RWPE2 (cell line): ENCODE measurements around the gene TNKS1BP1.

Experiments used
- ATAC-seq: fragments of 200-7000 bp; cut with Tn5 transposase; 3 replicates; pipeline ENCODE4 v1.9.1; 2021; ENCODE audit warnings: low read depth
- DNase-seq: peaks from one replicate; pipeline ENCODE4 v3.0.0-alpha.2; 2020; ENCODE audit warnings: low spot score
- H3K27ac ChIP-seq: fragments of 450-650 bp; 2 replicates; pipeline ENCODE4 v1.5.1; 2017; ENCODE audit warnings: mild to moderate bottlenecking; ENCODE audit not compliant: poor library complexity, severe bottlenecking
- H3K27me3 ChIP-seq: fragments of 250-450 bp; sonication (Bioruptor Pico); 2 replicates; pipeline ENCODE4 v1.5.1; 2021; ENCODE audit warnings: mild to moderate bottlenecking, moderate library complexity; ENCODE audit not compliant: insufficient read depth, poor library complexity, severe bottlenecking
- H3K36me3 ChIP-seq: fragments of 250-450 bp; sonication (Bioruptor Pico); 2 replicates; pipeline ENCODE4 v1.5.1; 2020; ENCODE audit warnings: low read depth, mild to moderate bottlenecking, moderate library complexity
- H3K4me1 ChIP-seq: fragments of 250-450 bp; sonication (Bioruptor Pico); 2 replicates; pipeline ENCODE4 v1.5.1; 2021; ENCODE audit warnings: mild to moderate bottlenecking, moderate library complexity; ENCODE audit not compliant: insufficient read depth, poor library complexity, severe bottlenecking
- H3K4me3 ChIP-seq: fragments of 250-450 bp; sonication (Bioruptor Pico); 2 replicates; pipeline ENCODE4 v1.5.1; 2021; ENCODE audit warnings: mild to moderate bottlenecking, moderate library complexity; ENCODE audit not compliant: severe bottlenecking
- H3K9me3 ChIP-seq: fragments of 250-450 bp; sonication (Bioruptor Pico); 2 replicates; pipeline ENCODE4 v1.5.1; 2021; ENCODE audit warnings: mild to moderate bottlenecking, moderate library complexity; ENCODE audit not compliant: severe bottlenecking
- CTCF ChIP-seq: fragments of 450-650 bp; IDR thresholded peaks from one replicate; pipeline ENCODE4 v1.5.1; 2017; ENCODE audit warnings: mild to moderate bottlenecking, moderate library complexity; ENCODE audit not compliant: poor library complexity, severe bottlenecking

Gene TNKS1BP1

GRCh38 chr11:57347336-57347735 is 22.6 kb upstream of the TNKS1BP1 start:
- no peak for ATAC-seq
- Histone ChIP-seq H3K9me3 (no peaks in the 10 kb centered on the region), H3K36me3 (no peaks in the 10 kb centered on the region), H3K4me3 (no peak overlapping the region), H3K27me3 (no peaks in the 10 kb centered on the region), H3K27ac (no peak overlapping the region), H3K4me1 (no peaks in the 10 kb centered on the region)
- TF ChIP-seq CTCF = no peak
- no peak for DNase-seq

- TF ChIP-seq CTCF = peak; percentile 78
- ATAC-seq = peak; percentile 76
Observed at GRCh38 chr11:57345555-57346211, 20.9 kb upstream of the TNKS1BP1 start.

GRCh38 chr11:57344826-57345225 is 20.1 kb upstream of the TNKS1BP1 start:
- no peaks in the 10 kb centered on the region for H3K4me1 ChIP-seq
- H3K9me3 ChIP-seq = no peaks in the 10 kb centered on the region
- TF ChIP-seq CTCF = no peak
- no peak for ATAC-seq
- no peak overlapping the region for H3K27ac ChIP-seq
- no peaks in the 10 kb centered on the region for H3K27me3 ChIP-seq
- H3K4me3 ChIP-seq = no peak overlapping the region
- no peak for DNase-seq
- H3K36me3 ChIP-seq = no peaks in the 10 kb centered on the region

More at GRCh38 chr11:57345555-57346211, 20.9 kb upstream of the TNKS1BP1 start:
- Histone ChIP-seq H3K9me3 (no peaks in the 10 kb centered on the region), H3K4me3 (no peak overlapping the region), H3K27ac (no peak overlapping the region), H3K36me3 (no peaks in the 10 kb centered on the region), H3K4me1 (no peaks in the 10 kb centered on the region), H3K27me3 (no peaks in the 10 kb centered on the region)
- DNase-seq = no peak

- TF ChIP-seq CTCF = no peak
- ATAC-seq = no peak
- H3K9me3 ChIP-seq = no peaks in the 10 kb centered on the region
- no peak overlapping the region for H3K27ac ChIP-seq
- no peak for DNase-seq
- no peaks in the 10 kb centered on the region for H3K36me3 ChIP-seq
- no peaks in the 10 kb centered on the region for H3K4me1 ChIP-seq
- no peak overlapping the region for H3K4me3 ChIP-seq
- H3K27me3 ChIP-seq = no peaks in the 10 kb centered on the region
Observed at GRCh38 chr11:57343825-57344224, 19.1 kb upstream of the TNKS1BP1 start.

- Histone ChIP-seq H3K27me3 (no peaks in the 10 kb centered on the region), H3K9me3 (no peaks in the 10 kb centered on the region), H3K4me3 (no peak overlapping the region), H3K4me1 (no peaks in the 10 kb centered on the region), H3K36me3 (no peaks in the 10 kb centered on the region), H3K27ac (no peak overlapping the region)
- ATAC-seq (no peak), DNase-seq (no peak)
- TF ChIP-seq CTCF = no peak
Observed at GRCh38 chr11:57342702-57343101, 17.9 kb upstream of the TNKS1BP1 start.
